Suppressor macrophage treated with lipopolysaccharide for 1 hour (primary cell): ENCODE results near the gene GALNT18.
A peak's percentile ranks its signal among the peaks of the same experiment; 100 is the strongest.

Source experiments
- DNase-seq, 3 donors: peaks; one replicate each; pipeline ENCODE4 v3.0.0-alpha.2; 2020 to 2022

The GALNT18 gene

DNA sequence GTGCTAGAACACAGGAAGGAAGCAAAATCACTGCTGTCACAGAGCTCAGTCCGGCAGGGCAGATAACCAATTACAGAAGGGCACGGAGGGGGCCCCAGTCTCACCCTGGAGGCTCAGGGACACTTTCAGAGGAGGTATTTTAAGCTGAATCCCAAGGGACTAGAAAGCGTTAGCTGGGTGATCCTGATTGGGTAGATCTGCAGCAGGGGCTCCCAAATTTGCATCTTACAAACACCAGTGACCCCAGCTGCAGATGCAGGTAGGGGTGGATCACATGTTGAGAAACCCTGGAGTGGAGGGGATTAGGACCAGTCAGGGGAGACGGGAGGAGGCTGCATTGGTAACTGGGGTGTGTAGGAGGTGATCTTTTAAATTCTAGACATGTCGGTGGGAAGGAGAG, 360.2 kb downstream of the GALNT18 start:
- no peak for DNase-seq

- no peak for DNase-seq
Observed at GRCh38 chr11:11260903-11261302, 360.9 kb downstream of the GALNT18 start.

DNA sequence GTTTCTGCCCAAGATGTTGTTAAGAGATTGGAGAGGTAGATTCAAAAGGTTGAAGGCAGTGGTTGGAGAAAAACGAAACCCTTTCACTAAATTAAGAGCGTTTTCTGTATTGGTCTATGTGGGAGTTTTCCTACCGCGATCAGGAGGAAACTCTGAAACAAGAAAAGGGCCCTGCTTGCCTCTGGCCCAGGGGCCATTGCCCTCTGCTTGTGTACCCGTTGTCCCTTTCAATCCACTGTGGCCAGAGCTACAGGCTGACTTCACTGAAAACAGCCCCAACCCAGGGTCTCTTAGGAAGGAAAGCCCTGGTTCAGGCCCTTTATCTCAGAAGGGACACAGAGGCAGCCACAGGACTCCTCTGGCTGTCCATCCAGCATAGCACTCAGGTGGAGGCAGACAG, 367.8 kb downstream of the GALNT18 start:
- DNase-seq = no peak

- DNase-seq = no peak
Observed at GRCh38 chr11:11253497-11253896, 368.3 kb downstream of the GALNT18 start.

- DNase-seq = no peak
Observed at GRCh38 chr11:11252403-11252802, 369.4 kb downstream of the GALNT18 start.

GRCh38 chr11:11251394-11251970, 370.3 kb downstream of the GALNT18 start:
- DNase-seq = no peak

DNA sequence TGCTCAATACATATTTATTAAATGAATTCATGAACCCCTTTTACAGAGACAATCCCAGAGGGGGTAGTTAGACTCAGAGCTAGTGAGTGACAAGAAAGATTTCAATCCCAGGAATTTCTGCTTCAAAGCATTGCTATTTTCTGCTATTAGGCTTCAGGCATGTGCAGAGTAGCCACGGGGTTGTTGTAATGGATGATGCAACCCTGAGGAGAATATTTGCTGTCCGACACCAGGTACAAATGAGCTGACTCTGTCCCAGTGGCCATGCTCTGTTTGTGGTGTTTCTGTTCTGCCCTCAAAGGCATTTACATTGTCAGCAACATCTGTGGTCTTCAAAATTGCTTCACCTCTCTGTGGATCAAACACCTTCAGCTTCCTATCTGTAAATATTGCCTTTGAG, 371.3 kb downstream of the GALNT18 start:
- no peak for DNase-seq

GRCh38 chr11:11247576-11247975, 374.2 kb downstream of the GALNT18 start:
- DNase-seq = no peak

DNA sequence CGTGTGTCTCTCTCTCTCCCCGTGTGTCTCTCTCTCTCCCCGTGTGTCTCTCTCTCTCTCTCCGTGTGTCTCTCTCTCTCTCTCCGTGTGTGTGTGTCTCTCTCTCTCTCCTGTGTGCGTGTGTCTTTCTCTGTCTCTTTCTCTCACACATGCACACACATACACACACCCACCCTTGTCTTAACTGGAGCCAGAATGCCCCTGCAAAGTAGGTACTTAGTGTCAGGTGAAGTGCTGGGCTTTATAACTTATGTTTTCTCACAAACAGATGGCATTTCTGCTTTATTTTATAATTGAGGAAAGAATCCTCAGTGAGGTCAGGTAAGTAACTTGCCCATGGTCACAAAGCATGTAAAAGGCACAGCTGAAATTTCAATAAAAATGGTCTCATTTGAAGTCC, 374.7 kb downstream of the GALNT18 start:
- DNase-seq = no peak

DNA sequence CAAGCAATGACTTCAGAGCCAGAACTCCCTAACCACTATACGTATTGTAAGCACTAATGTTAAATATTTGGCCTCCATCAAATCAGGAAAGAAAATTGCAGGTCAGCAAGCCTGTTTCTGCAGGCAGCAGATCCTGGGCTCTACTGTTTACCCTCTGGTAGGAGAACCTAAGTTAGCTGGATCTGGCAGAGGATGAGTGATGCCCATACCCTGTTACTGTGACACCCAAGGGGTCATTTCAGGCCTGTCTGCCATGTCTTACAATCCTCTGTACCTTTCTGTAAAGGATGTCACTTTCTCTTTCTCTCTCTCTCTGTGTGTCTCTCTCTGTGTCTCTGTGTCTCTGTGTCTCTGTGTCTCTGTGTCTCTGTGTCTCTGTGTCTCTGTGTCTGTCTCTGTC, 375.6 kb downstream of the GALNT18 start:
- DNase-seq = no peak

DNA sequence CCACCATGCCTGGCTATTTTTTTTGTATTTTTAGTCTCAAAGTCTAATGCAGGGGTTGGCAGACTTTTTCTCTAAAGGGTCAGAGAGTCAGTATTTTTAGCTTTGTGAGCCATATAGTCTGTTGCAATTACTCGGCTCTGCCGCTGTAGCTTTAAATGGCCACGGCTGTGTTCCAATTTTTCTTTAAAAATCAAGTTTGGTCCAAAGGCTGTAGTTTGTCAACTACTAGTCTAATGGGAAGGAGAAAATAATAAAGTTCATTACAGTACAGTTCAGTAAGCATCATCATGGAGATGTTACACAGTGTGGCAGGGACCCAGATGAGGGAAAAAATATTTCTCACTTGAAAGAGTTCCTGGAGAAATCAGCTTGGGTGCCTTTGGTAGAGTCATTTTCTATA, 376.4 kb downstream of the GALNT18 start:
- no peak for DNase-seq

GRCh38 chr11:11244470-11245080, 377.2 kb downstream of the GALNT18 start:
- no peak for DNase-seq

- DNase-seq = peak; percentile 39 to 45 (median 45)
Observed at GRCh38 chr11:11243590-11244469, 378.0 kb downstream of the GALNT18 start.

DNA sequence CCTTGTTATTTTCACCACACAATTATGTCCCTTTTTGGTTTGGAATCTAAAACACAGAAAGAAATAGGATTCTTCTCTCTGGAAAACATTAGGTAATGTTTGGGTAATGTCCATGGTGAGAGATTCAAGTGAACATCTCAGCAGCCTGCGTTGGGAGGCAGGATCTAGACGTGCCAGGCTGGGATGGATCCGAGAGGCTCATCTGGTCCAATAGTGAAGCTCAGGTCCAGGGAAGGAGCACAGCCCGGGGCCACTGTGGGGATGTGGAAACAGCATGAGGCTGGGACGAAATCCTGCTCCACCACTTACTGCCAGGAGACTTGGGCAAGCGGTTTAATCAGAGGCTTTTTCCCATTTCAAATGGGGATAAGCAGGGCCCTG, 378.6 kb downstream of the GALNT18 start:
- no peak for DNase-seq

- DNase-seq = no peak
Observed at GRCh38 chr11:11241284-11241683, 380.5 kb downstream of the GALNT18 start.

- no peak for DNase-seq
Observed at GRCh38 chr11:11239959-11240358, 381.8 kb downstream of the GALNT18 start.

DNA sequence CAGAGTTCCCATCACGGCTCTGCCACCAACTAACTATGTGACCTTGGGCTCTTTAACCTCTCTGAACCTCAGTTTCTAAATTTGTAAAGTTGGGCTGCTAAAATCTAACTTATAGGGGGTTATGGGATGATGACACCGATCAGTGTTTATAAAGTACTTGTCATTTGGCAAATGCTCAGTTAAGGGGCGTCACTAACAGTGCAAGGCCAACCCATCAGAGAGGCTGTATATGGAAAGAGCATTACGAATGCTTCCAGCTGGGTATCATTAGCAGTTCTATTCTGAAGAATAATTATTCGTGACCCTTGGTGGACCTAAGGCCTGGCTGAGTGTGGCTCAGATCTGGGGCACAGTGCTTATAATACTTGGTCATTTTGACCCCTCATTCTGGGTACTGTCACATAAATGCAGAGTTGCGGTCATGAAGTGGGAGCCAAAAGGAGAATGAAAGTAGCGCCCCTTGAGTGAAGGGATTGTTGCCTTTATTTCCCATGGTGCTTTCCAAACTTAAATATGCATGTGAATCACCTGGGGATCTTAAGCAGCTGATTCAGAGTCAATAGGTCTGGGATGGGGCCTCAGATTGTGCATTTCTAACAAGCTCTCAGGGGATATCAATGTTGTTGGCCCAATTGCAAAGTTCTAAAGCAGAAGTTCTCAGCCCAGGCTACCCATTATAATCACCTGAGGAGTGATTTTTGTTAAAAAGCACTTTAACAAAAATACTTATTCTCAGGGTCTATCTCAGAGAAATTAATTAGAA, 384.6 kb downstream of the GALNT18 start:
- no peak for DNase-seq

GRCh38 chr11:11236498-11237059, 385.2 kb downstream of the GALNT18 start:
- no peak for DNase-seq

GRCh38 chr11:11231763-11232162, 390.0 kb downstream of the GALNT18 start:
- DNase-seq = no peak

DNA sequence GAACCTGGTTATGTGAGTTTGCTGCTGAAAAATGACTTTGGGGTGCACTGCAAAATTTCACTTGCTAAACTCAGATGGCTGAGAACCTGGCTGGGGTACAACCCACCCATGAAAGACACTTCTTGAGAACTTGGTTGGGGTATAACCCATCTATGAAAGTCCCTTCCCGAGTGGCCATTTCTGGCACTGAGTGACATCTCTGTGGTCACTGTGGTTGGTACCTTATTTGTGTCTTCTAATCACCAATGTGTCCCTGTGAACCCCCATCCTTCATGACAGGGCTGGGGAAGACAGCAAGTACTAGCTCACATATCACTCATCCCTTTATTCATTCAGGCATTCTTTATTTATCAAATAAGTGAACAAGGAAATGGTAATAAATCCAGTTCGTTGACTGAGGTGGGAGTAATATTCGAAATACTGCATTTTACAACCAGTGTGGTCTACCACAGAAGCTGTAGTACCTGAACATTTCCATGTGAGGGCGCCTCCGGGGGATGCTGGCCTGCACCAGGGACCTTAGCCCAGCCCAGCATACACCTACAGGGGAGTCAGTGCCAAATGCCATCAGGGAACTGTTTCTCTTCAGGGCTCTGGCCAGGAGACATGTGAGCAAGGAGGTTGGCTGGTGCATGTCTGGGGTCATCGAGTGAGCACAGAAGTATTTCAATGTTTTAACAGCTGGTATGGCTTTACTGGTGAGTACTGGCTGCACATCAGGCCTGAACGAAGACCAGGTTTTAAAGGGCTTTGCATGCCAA, 390.8 kb downstream of the GALNT18 start:
- peak in 1 of 3 donors; percentile 9 for DNase-seq

DNA sequence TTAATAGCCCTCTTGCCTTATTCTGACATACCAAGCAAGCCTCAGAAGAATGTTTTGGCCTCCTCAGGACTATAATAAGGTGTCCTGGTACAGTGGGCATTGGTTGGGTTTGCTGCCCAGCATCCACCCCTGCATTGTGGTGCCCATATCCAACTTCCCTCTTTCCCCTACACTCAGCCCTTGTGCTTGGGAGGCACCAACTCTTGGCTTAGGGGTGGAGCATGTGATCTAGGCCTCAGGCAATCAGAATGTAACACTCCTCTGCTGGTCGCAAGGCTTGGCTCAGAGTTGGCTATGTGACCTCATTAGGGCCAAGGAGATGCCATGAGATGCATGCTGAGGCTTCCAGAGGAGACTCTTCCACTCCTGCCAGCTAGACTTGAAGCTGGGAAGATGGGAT, 391.7 kb downstream of the GALNT18 start:
- DNase-seq = no peak

- no peak for DNase-seq
Observed at GRCh38 chr11:11229647-11230046, 392.2 kb downstream of the GALNT18 start.
